Breast epithelium (tissue), 3 donors: Measurements from ENCODE around the gene ADAM12.

ENCODE experiments used
- POLR2A ChIP-seq: fragments of 450-650 bp; IDR thresholded peaks from one replicate; pipeline ENCODE4 v1.6.1; 2016; ENCODE audit warnings: antibody characterized with exemption, mild to moderate bottlenecking, moderate library complexity
- POLR2AphosphoS5 ChIP-seq, 3 donors: sonication (generic); formaldehyde crosslinking; IDR thresholded peaks; one replicate each; pipeline ENCODE4 v1.6.1; 2017; ENCODE audit warnings: antibody characterized with exemption in 3 of 3

GRCh38 chr10:125997586-125997985, 390.7 kb downstream of the ADAM12 start:
- TF ChIP-seq POLR2A (no peak), POLR2AphosphoS5 (IDR thresholded peaks at IDR 0.05) (no peak)
